NK-92 treated with Interleukin-12 subunit alpha and Interleukin-12 subunit beta, amount 100 ng/mL, for 24 hours (cell line): ENCODE measurements around the gene PKMYT1.

Experiments
- DNase-seq: peaks from one replicate; lab custom pipeline; 2025; lab: John Stamatoyannopoulos, UW

Gene PKMYT1

GRCh38 chr16:2996298-2996697 is 16.1 kb upstream of the PKMYT1 start:
- no peak for DNase-seq

DNA sequence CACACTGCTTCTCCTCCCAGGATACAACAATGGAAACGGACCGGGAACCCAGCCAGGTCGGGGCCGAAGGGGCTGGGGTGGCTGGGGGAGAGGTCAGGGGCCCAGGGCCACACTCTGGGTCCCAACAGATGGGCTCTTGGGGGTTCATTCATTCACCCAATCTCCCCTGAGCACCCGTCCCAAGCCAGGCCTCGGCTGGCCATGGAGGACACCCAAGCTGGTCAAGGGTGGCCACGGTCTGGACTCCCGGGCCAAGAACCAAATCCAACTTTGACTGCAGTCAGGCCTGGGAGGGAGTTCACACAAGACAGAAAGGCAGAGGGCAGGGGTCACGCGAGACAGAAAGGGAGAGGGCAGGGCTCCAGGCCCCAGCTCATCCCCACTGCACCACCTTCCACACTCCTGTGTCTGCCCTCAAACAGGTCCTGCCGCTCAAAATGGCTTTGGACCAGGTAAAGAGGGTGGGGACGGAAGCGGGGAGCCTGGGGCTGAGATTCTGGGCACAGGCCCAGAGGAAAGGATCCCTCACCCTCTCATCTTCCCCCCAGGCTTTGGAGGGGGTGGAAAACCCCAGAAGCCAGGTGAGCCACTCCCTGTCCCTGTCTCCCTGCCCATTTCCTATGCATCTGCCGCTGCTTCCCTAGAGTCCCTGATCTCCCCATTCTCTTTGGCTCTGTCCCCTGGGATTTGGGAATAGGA is 12.3 kb upstream of the PKMYT1 start:
- DNase-seq, result no peak

DNA sequence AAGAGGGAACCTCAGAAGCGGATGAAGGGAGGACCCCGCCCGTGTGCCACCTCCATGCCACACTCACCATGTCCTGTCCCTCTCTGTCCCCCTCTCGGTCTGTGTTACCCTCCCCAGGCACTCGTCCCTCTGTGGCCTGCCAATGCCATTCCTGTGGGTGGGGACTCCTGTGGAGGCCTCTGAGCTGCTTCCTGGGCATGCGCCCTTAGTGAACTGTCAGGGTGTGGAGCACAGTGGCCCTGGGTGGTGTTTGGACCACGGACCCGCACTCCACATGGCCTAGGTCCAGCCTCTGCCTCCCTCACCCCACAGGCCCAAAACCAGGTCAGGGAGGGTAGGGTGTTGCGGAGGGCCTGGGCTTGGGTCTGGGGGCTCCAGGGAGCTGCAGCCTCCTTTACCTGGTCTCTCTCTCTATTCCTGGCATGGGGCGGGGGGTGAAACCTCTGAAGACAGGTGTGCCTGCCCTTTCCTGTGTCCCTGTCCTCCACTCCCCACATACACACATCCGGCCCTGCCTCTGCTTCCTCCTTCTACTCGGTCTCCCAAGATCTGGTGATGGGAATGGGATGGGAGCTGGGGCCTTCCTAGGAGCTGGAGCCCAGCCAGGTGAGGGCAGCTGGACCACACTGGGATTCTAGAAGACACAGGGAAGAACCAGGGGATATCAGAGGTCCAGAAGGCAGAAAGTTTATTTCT is 11.5 kb upstream of the PKMYT1 start:
- DNase-seq, result no peak

DNA sequence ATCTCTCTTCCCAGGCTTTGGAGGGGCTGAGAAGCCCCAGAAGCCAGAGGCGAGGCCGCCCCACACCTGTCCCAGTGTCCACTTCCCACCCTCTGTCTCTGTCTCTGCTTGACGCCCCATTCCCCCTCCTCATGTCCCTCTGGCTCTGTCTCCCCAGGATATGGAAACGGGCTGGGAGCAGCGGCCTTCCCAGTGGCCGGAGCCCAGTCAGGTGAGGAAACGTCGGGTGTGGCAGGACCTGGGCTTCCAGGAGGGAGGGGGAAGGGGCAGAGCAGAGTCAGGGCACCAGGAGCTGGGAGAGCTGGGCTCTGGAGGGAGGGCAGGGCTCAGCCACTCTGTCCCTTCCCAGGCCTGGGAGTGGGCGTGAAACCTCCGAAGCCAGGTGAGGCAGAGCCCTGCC is 10.6 kb upstream of the PKMYT1 start:
- no peak for DNase-seq

- DNase-seq, result no peak
Measured at GRCh38 chr16:2988590-2989099, 8.4 kb upstream of the PKMYT1 start.

- no peak for DNase-seq
Measured at GRCh38 chr16:2987833-2988232, 7.6 kb upstream of the PKMYT1 start.

DNA sequence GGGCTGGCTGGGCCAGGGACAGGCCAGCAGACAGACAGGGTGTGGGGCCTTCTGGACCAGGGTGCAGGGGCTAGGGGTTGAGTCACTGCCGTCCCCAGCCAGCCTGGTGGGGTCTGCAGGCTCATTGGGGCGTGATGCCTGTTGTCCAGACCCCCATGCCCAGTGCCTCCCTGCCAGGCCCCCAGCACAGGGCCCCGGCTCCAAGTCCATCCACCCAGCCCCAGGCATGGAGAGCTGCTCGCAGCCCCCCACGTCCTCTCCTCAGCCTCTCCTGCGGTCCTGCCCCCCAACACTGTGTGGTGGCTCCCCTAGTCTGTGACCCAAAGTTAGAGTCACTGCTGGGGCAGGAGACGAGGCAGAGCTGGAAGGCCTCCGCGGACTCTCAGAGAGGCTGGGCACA is 7.0 kb upstream of the PKMYT1 start:
- DNase-seq, result no peak

GRCh38 chr16:2986623-2987188 is 6.5 kb upstream of the PKMYT1 start:
- no peak for DNase-seq

DNA sequence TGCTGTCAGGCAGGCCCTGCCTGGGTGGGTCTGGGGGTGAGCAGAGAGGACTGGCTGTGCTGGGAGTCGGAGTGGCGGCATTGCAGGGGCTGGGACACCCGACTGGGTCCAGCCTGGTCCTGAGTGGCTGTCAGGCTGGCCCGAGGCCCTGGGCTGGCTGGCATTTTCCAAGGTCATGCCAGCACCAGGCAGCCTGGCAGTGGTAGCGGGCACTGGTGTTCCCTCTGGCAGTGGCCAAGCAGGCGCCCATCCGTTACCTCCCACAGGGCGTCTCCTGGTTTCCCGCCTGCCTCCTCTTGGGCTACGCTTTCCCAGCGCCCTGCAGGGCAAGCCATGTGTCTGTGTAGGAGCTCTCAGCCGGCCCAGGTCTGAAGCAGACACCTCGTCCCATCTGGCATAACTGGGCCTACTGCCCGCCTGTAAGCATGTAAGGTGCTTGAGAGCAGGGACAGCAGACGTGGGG is 5.7 kb upstream of the PKMYT1 start:
- no peak for DNase-seq

GRCh38 chr16:2985462-2985861 is 5.2 kb upstream of the PKMYT1 start:
- no peak for DNase-seq

DNA sequence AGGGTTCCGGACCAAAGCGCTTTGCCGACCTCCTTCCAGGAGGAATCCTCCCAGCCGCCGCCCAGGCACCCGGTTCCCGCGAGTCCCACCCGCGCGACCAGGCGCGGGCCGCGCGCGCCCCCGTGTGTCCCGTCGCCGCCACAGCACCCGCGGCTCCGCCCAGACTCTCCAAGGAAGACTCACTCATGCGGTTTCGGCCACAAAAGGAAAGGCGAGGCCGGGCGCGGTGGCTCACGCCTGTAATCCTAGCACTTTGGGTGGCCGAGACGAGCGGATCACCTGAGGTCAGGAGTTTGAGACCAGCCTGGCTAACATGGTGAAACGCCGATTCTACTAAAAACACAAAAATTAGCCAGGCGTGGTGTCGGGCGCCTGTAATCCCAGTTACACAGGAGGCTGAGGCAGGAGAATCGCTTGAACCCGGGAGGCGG is 3.5 kb upstream of the PKMYT1 start:
- peak; percentile 68 for DNase-seq

- DNase-seq, result no peak
Measured at GRCh38 chr16:2982402-2982801, 2.2 kb upstream of the PKMYT1 start.

- DNase-seq, result no peak
Measured at GRCh38 chr16:2981899-2982250, 1.6 kb upstream of the PKMYT1 start.

- DNase-seq, result no peak
Measured at GRCh38 chr16:2981177-2981898, 1.1 kb upstream of the PKMYT1 start.

GRCh38 chr16:2979669-2980226 is 498 bp downstream of the PKMYT1 start:
- DNase-seq, result no peak

DNA sequence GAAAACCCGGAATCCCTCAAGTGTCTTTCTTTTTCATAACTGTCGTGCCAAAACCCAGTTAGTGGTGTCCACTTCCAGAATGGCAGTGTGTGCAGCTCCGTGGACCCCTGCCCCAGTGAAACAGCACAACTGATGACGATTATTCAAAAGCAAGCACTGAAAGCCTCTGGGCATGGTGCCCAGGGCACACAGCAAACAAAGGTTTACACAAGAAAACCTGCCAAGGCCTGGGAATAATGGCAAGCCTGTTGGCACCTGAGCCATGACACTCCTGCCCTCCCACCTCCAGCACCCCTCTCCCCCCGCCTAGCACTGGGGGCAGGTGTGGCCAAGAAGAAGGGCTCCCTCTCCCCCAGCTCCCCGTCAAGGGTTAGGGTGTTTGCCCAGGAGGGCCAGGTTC is 2.8 kb downstream of the PKMYT1 start:
- no peak for DNase-seq

- no peak for DNase-seq
Measured at GRCh38 chr16:2976673-2977072, 3.6 kb downstream of the PKMYT1 start.

- DNase-seq, result no peak
Measured at GRCh38 chr16:2976201-2976600, 4.0 kb downstream of the PKMYT1 start.

GRCh38 chr16:2975161-2975795 is 5.0 kb downstream of the PKMYT1 start:
- no peak for DNase-seq

GRCh38 chr16:2974319-2975056 is 5.8 kb downstream of the PKMYT1 start:
- no peak for DNase-seq
